Ovary (tissue), 10 donors: ENCODE measurements around the gene ZNF121. TPM values are rescaled to one million over a fixed set of nuclear protein-coding genes. Genes with fewer than 3 reads are reported as not detected.

Experiments
- DNase-seq, 5 donors: peaks; one replicate each; pipeline ENCODE4 v3.0.0-alpha.2; 2019 to 2020
- H3K27ac ChIP-seq, 2 donors: fragments of 200-600 bp; one replicate each; pipeline versions ENCODE4 v1.5.1 to v1.8.0; 2019 to 2022
- H3K27me3 ChIP-seq: fragments of 200-600 bp; one replicate; pipeline ENCODE4 v1.8.0; 2022
- H3K36me3 ChIP-seq: fragments of 200-600 bp; sonication (generic); one replicate; pipeline ENCODE4 v1.5.1; 2019
- H3K4me1 ChIP-seq: one replicate; pipeline ENCODE4 v1.8.1; 2013; ENCODE audit warnings: mild to moderate bottlenecking, moderate library complexity; ENCODE audit not compliant: insufficient read depth
- H3K4me3 ChIP-seq: fragments of 200-600 bp; sonication (generic); one replicate; pipeline ENCODE4 v1.5.1; 2017
- H3K9me3 ChIP-seq, 2 donors: fragments of 200-600 bp in 1 of 2; sonication (generic) in 1 of 2; one replicate each; pipeline versions ENCODE4 v1.5.1 to v1.8.1; 2013 to 2019; ENCODE audit warnings: mild to moderate bottlenecking in 1 of 2, moderate library complexity in 1 of 2
- EP300 ChIP-seq: sonication (generic); formaldehyde crosslinking; IDR thresholded peaks from one replicate; pipeline ENCODE4 v1.6.1; 2017; ENCODE audit warnings: antibody characterized with exemption
- POLR2A ChIP-seq: fragments of 450-650 bp; IDR thresholded peaks from one replicate; pipeline ENCODE4 v1.6.1; 2017; ENCODE audit warnings: antibody characterized with exemption, mild to moderate bottlenecking, moderate library complexity
- WGBS, 3 donors: extraction: QIAGEN DNeasy Blood & Tissue Kit in 1 of 3; methylation state at CpG; one replicate each; pipeline versions ENCODE4 v1.1.5 to v1.1.7; 2013 to 2017; 5-methylcytosine and 5-hydroxymethylcytosine counted together
- intact Hi-C, 4 donors: fragments of 100-400 bp; cut with DNase I; formaldehyde crosslinking; loops; one replicate each; pipeline versions ENCODE4 v1.11.0 to v1.15.1; 2022 to 2023
- long read RNA-seq, 3 donors: library from polyadenylated mRNA in 2 of 3; unstranded in 2 of 3; transcript quantifications; one replicate each; pipeline ENCODE4 v2.0.0 and lab custom pipeline, GENCODE V29; 2021 to 2026
- polyA plus RNA-seq, 2 donors: library from polyadenylated mRNA; stranded (reverse); fragments of 200-250 nt in 1 of 2; fragments of 350-450 nt in 1 of 2; fragmentation: Illumina TruSeq in 1 of 2; extraction: RNeasy Lipid Tissue Mini Kit (QIAGEN cat#74804) in 1 of 2; gene quantifications; one replicate each; pipeline ENCODE4 v1.2.3, GENCODE V29; 2013 to 2014
- total RNA-seq, 7 donors: library from RNA; depleted of rRNA in 2 of 7; stranded (reverse); fragments of >200 nt in 2 of 7; fragmentation: NEBNext Ultra II Directional in 3 of 7; extraction: Animal tissue kit (Norgen Biotek cat#: 25700) in 3 of 7; gene quantifications; one replicate each; pipeline versions ENCODE4 v1.1.0 to v1.2.4, GENCODE V29; 2016 to 2023
- TF ChIP-seq, protein P1 (sequence below), 3 donors: fragments of 450-650 bp in 2 of 3; fragments of 200-600 bp in 1 of 3; IDR thresholded peaks; one replicate each; pipeline versions ENCODE4 v1.5.1 to v1.8.0; 2016 to 2022; ENCODE audit warnings: antibody characterized with exemption in 3 of 3, mild to moderate bottlenecking in 1 of 3
- donor health status: DM: no; HTN: no; CAD: no; lungs with moderate emphysema.
- donor health status: DM: no; HTN: no; CAD: no.
- donor health status: Bipolar disorder and iron deficiency.
- donor health status: DM: yes; HTN: yes; CAD: no.
- donor health status: DM: no; HTN: no; CAD: no.
- donor health status: DM: yes; HTN: yes; CAD: no.

ZNF121 gene
- total RNA-seq (10 to 100 TPM; 19.6 to 49.0 (median 33.2) TPM), polyA plus RNA-seq (1 to 10 TPM; 4.2 to 5.8 TPM)
- long read RNA-seq, donor 1, partial matches to known transcripts: 0 of 9 reads
- long read RNA-seq, donor 1, other reads (novel, unspliced or antisense): 6 of 9 reads
- long read RNA-seq, donor 2, full-length matches to known transcripts: 3 of 3 reads
- long read RNA-seq, donor 2, partial matches to known transcripts: 0 of 3 reads
- long read RNA-seq, donor 2, other reads (novel, unspliced or antisense): 0 of 3 reads
- long read RNA-seq, donor 3, partial matches to known transcripts: 0 of 5 reads
- long read RNA-seq, donor 3, other reads (novel, unspliced or antisense): 5 of 5 reads

- DNase-seq: peak; percentile 80 to 90 (median 85)
- 0 to 1% (median 0%) methylated on average over 51 of the region's 51 CpGs for WGBS, 3 donors
- TF ChIP-seq EP300: no peak
- TF ChIP-seq POLR2A: peak; percentile 64
- TF ChIP-seq, protein P1, sequence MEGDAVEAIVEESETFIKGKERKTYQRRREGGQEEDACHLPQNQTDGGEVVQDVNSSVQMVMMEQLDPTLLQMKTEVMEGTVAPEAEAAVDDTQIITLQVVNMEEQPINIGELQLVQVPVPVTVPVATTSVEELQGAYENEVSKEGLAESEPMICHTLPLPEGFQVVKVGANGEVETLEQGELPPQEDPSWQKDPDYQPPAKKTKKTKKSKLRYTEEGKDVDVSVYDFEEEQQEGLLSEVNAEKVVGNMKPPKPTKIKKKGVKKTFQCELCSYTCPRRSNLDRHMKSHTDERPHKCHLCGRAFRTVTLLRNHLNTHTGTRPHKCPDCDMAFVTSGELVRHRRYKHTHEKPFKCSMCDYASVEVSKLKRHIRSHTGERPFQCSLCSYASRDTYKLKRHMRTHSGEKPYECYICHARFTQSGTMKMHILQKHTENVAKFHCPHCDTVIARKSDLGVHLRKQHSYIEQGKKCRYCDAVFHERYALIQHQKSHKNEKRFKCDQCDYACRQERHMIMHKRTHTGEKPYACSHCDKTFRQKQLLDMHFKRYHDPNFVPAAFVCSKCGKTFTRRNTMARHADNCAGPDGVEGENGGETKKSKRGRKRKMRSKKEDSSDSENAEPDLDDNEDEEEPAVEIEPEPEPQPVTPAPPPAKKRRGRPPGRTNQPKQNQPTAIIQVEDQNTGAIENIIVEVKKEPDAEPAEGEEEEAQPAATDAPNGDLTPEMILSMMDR (IDR thresholded peaks at IDR 0.05): no peak
- peak within 1 kb of the TSS; percentile 85 to 88 for H3K27ac ChIP-seq
- H3K27me3 ChIP-seq: no peaks in the 10 kb centered on the region
- H3K4me3 ChIP-seq: peak within 1 kb of the TSS; percentile 85
- H3K36me3 ChIP-seq: no peaks in the 10 kb centered on the region
- peaks cover 0 to 5% of the 10 kb centered on the region in 2 donors for H3K9me3 ChIP-seq
- intact Hi-C loops: loop anchor here in 1 of 4 donors (10.0 kb wide), 1 partner anchor 279 kb away; the partner anchor contains the start of gene ZNF699
- peaks cover 4% of the 10 kb centered on the region for H3K4me1 ChIP-seq
Measured at GRCh38 chr19:9584073-9584833, at the start of gene ZNF121. ZNF121 (minus strand) TSS chr19:9584504; CDS start chr19:9568097, 16,407 bp downstream.

- WGBS, 3 donors: 89 to 93% (median 89%) methylated on average over 2 of the region's 2 CpGs
- no peaks in the 10 kb centered on the region for H3K9me3 ChIP-seq
- intact Hi-C loops: loop anchor here in 3 of 4 donors (5.0 to 10.0 kb wide), 3 partner anchors 47 to 164 kb away; partner anchors contain the start of gene ZNF562 (in 1 of the 3)
- no peak overlapping the region for H3K4me3 ChIP-seq
- no peak for DNase-seq
- no peaks in the 10 kb centered on the region for H3K4me1 ChIP-seq
- no peaks in the 10 kb centered on the region for H3K27me3 ChIP-seq
- H3K27ac ChIP-seq: no peak overlapping the region
- no peaks in the 10 kb centered on the region for H3K36me3 ChIP-seq
- TF ChIP-seq POLR2A: no peak
- no peak for TF ChIP-seq EP300
- TF ChIP-seq, protein P1 (IDR thresholded peaks at IDR 0.05): no peak
Measured at GRCh38 chr19:9627856-9628255, 43.6 kb upstream of the ZNF121 start.

- intact Hi-C loops: loop anchor here in 3 of 4 donors (5.0 to 10.0 kb wide), 5 partner anchors 52 to 310 kb away; partner anchors contain the start of gene ZNF562 (in 1 of the 3)
- Histone ChIP-seq H3K27ac (no peak overlapping the region), H3K27me3 (no peaks in the 10 kb centered on the region), H3K4me3 (no peak overlapping the region), H3K4me1 (peaks cover 7% of the 10 kb centered on the region), H3K9me3 (no peaks in the 10 kb centered on the region), H3K36me3 (no peaks in the 10 kb centered on the region)
- WGBS, 3 donors: 10 to 22% (median 20%) methylated on average over 2 of the region's 2 CpGs
- no peak for TF ChIP-seq EP300
- TF ChIP-seq, protein P1 (IDR thresholded peaks at IDR 0.05): no peak
- TF ChIP-seq POLR2A: no peak
- no peak for DNase-seq
Measured at GRCh38 chr19:9622531-9622930, 38.2 kb upstream of the ZNF121 start.
